NT2/D1 (cell line): Measurements from ENCODE around the gene HSPG2.
"Not testable (repeated sequence)": the region's sequence is repeated elsewhere in the genome, so short reads cannot be mapped to it uniquely, and the experiment has no call there.

Source experiments
- SUZ12 ChIP-seq: IDR thresholded peaks from 2 replicates; pipeline ENCODE4 v1.6.1; 2011; ENCODE audit not compliant: insufficient read length, insufficient read depth; ENCODE audit errors: extremely low read depth
- YY1 ChIP-seq: IDR thresholded peaks from 2 replicates; pipeline ENCODE4 v1.6.1; 2011; ENCODE audit not compliant: insufficient read length, insufficient read depth
- ZNF274 ChIP-seq: IDR thresholded peaks from 2 replicates; pipeline ENCODE4 v1.6.1; 2011; ENCODE audit warnings: mild to moderate bottlenecking, low read depth, low read length

GRCh38 chr1:21983539-21983938, 46.4 kb upstream of the HSPG2 start:
- not testable (repeated sequence) for TF ChIP-seq SUZ12, ZNF274, YY1
